Smooth muscle cell (in vitro differentiated cells): ENCODE measurements around the gene FXYD5. TPM values are rescaled to one million over a fixed set of nuclear protein-coding genes. Genes with fewer than 3 reads are reported as not detected.

Experiments used
- DNase-seq: peaks from one replicate; lab custom pipeline; 2025; ENCODE audit not compliant: unreplicated experiment; lab: John Stamatoyannopoulos, UW
- H2AFZ ChIP-seq: fragments of 200-600 bp; sonication (generic); 2 replicates; pipeline ENCODE4 v1.6.0; 2016; ENCODE audit warnings: antibody characterized with exemption, low read depth, mild to moderate bottlenecking
- H3F3A ChIP-seq: fragments of 200-600 bp; sonication (generic); 2 replicates; pipeline ENCODE4 v1.6.0; 2017; ENCODE audit warnings: antibody characterized with exemption, low read depth
- H3K27ac ChIP-seq: fragments of 200-600 bp; sonication (generic); 2 replicates; pipeline ENCODE4 v1.5.1; 2016; ENCODE audit warnings: low read depth, mild to moderate bottlenecking
- H3K27me3 ChIP-seq: fragments of 200-600 bp; sonication (generic); 2 replicates; pipeline ENCODE4 v1.6.1; 2016; ENCODE audit warnings: low read depth, mild to moderate bottlenecking
- H3K36me3 ChIP-seq: fragments of 200-600 bp; sonication (generic); 2 replicates; pipeline ENCODE4 v1.5.1; 2016; ENCODE audit warnings: low read depth
- H3K4me1 ChIP-seq: fragments of 200-600 bp; sonication (generic); 2 replicates; pipeline ENCODE4 v1.5.1; 2016; ENCODE audit warnings: low read depth
- H3K4me2 ChIP-seq: fragments of 200-600 bp; sonication (generic); 2 replicates; pipeline ENCODE4 v1.6.0; 2016; ENCODE audit warnings: mild to moderate bottlenecking
- H3K4me3 ChIP-seq: fragments of 200-600 bp; sonication (generic); 2 replicates; pipeline ENCODE4 v1.5.1; 2016; ENCODE audit warnings: mild to moderate bottlenecking
- H3K79me2 ChIP-seq: fragments of 200-600 bp; sonication (generic); 2 replicates; pipeline ENCODE4 v1.6.0; 2016; ENCODE audit warnings: low read depth, mild to moderate bottlenecking
- H3K9ac ChIP-seq: fragments of 200-600 bp; sonication (generic); 2 replicates; pipeline ENCODE4 v1.6.0; 2016; ENCODE audit warnings: low read depth
- H3K9me3 ChIP-seq: fragments of 200-600 bp; sonication (generic); replicated peaks from 2 replicates; pipeline ENCODE4 v1.5.1; 2016; ENCODE audit warnings: low read depth
- H4K20me1 ChIP-seq: fragments of 200-600 bp; sonication (generic); 2 replicates; pipeline ENCODE4 v1.6.0; 2016; ENCODE audit warnings: low read depth
- WGBS: methylation state at CpG from one replicate; pipeline ENCODE4 v1.1.7; 2016; ENCODE audit warnings: low lambda C conversion rate; 5-methylcytosine and 5-hydroxymethylcytosine counted together
- polyA plus RNA-seq: library from polyadenylated mRNA; unstranded; fragments of >200 nt; fragmentation: Nextera tagmentation; extraction: Ambion mirVana; gene quantifications from 2 replicates; pipeline ENCODE4 v1.2.1, GENCODE V29; 2016
- total RNA-seq: library from RNA; depleted of rRNA; stranded (reverse); fragments of >200 nt; gene quantifications from 2 replicates; pipeline ENCODE4 v1.2.3, GENCODE V29; 2014
- TF ChIP-seq, protein P1 (sequence below): fragments of 200-600 bp; sonication (generic); IDR thresholded peaks from 2 replicates; pipeline ENCODE4 v1.5.1; 2017; ENCODE audit warnings: borderline replicate concordance, mild to moderate bottlenecking, antibody characterized with exemption; ENCODE audit not compliant: insufficient read depth, poor library complexity, severe bottlenecking

Gene FXYD5
- total and polyA plus RNA-seq, 2 experiments from 2014 or later = 133 to 205 TPM

DNA sequence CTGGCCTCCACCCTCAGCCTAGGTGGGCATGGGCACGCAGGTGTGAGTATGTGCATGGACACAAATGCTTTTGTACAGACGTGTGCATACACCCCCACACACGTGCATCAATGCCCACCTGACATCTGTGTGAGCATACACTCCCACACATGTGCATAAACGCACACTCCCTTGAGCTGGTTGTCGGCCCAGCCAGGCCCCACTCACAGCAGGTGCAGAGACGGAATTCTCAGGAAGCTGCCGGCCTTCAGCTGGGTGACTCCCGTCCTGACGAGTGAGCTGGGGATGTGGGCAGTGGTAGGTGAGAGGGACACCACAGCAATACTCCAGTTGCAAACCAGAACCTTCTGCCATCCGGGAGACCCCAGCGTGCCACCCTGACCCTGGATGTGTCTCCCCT is 20.7 kb upstream of the FXYD5 start:
- 86% methylated on average over 11 of the region's 11 CpGs for WGBS
- no peaks in the 10 kb centered on the region for H3F3A ChIP-seq
- TF ChIP-seq, protein P1, sequence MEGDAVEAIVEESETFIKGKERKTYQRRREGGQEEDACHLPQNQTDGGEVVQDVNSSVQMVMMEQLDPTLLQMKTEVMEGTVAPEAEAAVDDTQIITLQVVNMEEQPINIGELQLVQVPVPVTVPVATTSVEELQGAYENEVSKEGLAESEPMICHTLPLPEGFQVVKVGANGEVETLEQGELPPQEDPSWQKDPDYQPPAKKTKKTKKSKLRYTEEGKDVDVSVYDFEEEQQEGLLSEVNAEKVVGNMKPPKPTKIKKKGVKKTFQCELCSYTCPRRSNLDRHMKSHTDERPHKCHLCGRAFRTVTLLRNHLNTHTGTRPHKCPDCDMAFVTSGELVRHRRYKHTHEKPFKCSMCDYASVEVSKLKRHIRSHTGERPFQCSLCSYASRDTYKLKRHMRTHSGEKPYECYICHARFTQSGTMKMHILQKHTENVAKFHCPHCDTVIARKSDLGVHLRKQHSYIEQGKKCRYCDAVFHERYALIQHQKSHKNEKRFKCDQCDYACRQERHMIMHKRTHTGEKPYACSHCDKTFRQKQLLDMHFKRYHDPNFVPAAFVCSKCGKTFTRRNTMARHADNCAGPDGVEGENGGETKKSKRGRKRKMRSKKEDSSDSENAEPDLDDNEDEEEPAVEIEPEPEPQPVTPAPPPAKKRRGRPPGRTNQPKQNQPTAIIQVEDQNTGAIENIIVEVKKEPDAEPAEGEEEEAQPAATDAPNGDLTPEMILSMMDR = no peak

DNA sequence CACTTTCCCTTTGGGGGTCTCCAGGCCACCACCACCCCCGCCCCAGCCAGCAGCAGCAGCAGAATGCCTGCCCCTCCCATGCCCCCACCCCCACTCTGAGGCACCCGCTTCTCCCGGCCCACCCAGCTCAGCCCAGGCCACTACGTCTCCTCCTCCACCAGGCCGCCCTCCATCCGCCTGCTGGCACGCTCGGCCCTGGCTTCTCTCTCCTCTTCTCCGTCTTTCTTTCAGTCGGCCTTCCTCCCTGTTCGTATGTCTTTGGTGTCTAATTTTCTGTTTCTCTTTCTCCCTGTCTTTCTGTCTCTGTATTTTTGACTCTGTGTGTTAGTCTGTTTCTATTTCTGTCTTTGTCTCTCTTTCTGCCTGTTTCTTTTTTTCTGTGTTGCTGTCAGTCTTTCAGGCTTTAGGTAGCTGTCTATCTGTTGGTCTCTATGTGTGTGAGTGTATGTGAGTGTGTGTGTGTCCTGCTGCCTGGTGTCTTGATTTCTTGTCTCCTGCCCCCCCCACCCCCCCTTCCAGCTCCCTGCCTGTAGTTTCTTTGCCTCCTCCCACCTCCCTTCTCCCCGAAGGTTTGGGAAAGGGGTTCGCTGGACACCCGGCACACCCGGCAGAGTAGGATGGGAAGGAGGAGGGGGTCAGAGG is 19.8 kb upstream of the FXYD5 start, which contains the start of gene LGI4:
LGI4 (minus strand) TSS at position 459 of the 642 bp plus-strand sequence; CDS start at position 80, 379 bp downstream.
- WGBS = 43% methylated on average over 10 of the region's 15 CpGs
- Histone ChIP-seq H3F3A (no peaks in the 10 kb centered on the region), H2AFZ (no peak within 1 kb of the TSS), H3K27me3 (no peaks in the 10 kb centered on the region), H3K27ac (no peak within 1 kb of the TSS), H3K4me2 (peak within 1 kb of the TSS; percentile 65), H3K9me3 (no peaks in the 10 kb centered on the region), H3K9ac (no peak within 1 kb of the TSS), H3K4me1 (peaks cover 16% of the 10 kb centered on the region), H3K4me3 (no peak within 1 kb of the TSS), H3K79me2 (no peaks in the 10 kb centered on the region), H3K36me3 (no peaks in the 10 kb centered on the region), H4K20me1 (no peaks in the 10 kb centered on the region)
- DNase-seq = no peak
- TF ChIP-seq, protein P1 = no peak

More for the DNA sequence above, 20.7 kb upstream of the FXYD5 start:
- DNase-seq = no peak
- Histone ChIP-seq H3K9me3 (no peaks in the 10 kb centered on the region), H3K36me3 (no peaks in the 10 kb centered on the region), H3K9ac (no peak overlapping the region), H4K20me1 (no peaks in the 10 kb centered on the region), H3K4me3 (no peak overlapping the region), H3K4me1 (peaks cover 14% of the 10 kb centered on the region), H3K27ac (no peak overlapping the region), H3K27me3 (no peaks in the 10 kb centered on the region), H2AFZ (no peak overlapping the region), H3K79me2 (no peaks in the 10 kb centered on the region), H3K4me2 (no peak overlapping the region)

DNA sequence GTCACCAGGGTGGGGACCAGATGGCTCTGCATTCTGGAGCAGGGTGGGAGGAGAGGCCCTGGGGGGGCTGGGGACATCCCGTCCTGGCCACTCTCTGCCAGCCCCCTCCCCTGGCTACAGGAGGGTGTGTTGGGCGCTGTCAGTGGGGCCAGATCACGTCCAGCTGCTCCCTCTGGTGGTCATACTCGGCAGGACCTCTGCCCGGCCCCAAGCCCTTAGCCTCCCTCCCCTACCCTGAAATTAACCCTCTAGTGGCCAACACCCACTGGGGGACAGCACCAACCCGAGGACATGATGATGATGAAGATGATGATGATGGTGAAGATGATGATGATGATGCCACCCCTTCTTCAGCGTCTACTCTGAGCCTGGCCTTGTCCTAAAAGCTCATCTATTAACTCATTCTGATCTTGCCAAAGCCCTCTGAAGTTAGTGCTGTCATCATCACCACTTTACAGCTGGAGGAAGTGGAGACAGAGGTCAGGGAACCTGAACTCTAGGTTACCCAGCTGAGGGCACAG is 19.1 kb upstream of the FXYD5 start:
- Histone ChIP-seq H3K79me2 (no peaks in the 10 kb centered on the region), H3K9me3 (no peaks in the 10 kb centered on the region), H3K27ac (no peak overlapping the region), H3K36me3 (no peaks in the 10 kb centered on the region), H3K9ac (no peak overlapping the region), H4K20me1 (no peaks in the 10 kb centered on the region), H3K4me3 (no peak overlapping the region), H3K27me3 (no peaks in the 10 kb centered on the region), H3K4me2 (peak overlapping the region; percentile 65), H2AFZ (no peak overlapping the region), H3F3A (no peaks in the 10 kb centered on the region), H3K4me1 (peaks cover 16% of the 10 kb centered on the region)
- DNase-seq = peak; percentile 20
- TF ChIP-seq, protein P1 = peak; percentile 87
- 1% methylated on average over 5 of the region's 7 CpGs for WGBS
